ENCODE results near the gene TLE4. TPM values are rescaled to one million over a fixed set of nuclear protein-coding genes. Genes with fewer than 3 reads are reported as not detected.

The TLE4 gene
- polyA plus RNA-seq, 1 of the 3 experiments (the other 2 are of a cell fraction): 40.4 TPM

DNA sequence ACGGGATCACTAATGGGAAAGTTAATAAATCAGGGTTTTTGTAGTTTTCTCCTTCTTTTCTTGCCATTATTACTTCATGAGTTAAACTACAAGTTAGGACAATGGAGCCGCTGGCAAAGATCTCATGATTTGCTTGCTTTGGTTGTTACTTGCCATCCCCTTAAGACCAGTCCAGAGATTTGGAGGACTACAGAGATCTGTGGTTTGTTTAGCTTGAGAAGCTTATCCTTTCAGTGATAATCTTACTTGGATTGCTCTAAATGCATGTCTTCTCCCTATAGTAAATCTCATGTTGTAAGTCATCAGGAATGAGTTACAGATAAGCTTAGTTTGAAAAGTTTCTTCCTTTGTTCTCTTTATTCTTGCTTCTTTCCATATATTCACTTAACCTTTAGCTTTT, 70.9 kb downstream of the TLE4 start (continued):
- TF ChIP-seq YY1 (IDR thresholded peaks at IDR 0.05; ENCODE audit: low read depth) (no peak), MEF2A (IDR thresholded peaks at IDR 0.05; ENCODE audit: borderline replicate concordance, low read depth) (no peak), TCF12 (IDR thresholded peaks at IDR 0.05) (no peak)
- TF ChIP-seq, protein P1, sequence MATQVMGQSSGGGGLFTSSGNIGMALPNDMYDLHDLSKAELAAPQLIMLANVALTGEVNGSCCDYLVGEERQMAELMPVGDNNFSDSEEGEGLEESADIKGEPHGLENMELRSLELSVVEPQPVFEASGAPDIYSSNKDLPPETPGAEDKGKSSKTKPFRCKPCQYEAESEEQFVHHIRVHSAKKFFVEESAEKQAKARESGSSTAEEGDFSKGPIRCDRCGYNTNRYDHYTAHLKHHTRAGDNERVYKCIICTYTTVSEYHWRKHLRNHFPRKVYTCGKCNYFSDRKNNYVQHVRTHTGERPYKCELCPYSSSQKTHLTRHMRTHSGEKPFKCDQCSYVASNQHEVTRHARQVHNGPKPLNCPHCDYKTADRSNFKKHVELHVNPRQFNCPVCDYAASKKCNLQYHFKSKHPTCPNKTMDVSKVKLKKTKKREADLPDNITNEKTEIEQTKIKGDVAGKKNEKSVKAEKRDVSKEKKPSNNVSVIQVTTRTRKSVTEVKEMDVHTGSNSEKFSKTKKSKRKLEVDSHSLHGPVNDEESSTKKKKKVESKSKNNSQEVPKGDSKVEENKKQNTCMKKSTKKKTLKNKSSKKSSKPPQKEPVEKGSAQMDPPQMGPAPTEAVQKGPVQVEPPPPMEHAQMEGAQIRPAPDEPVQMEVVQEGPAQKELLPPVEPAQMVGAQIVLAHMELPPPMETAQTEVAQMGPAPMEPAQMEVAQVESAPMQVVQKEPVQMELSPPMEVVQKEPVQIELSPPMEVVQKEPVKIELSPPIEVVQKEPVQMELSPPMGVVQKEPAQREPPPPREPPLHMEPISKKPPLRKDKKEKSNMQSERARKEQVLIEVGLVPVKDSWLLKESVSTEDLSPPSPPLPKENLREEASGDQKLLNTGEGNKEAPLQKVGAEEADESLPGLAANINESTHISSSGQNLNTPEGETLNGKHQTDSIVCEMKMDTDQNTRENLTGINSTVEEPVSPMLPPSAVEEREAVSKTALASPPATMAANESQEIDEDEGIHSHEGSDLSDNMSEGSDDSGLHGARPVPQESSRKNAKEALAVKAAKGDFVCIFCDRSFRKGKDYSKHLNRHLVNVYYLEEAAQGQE (IDR thresholded peaks at IDR 0.05; ENCODE audit: low read depth, low read length): no peak

DNA sequence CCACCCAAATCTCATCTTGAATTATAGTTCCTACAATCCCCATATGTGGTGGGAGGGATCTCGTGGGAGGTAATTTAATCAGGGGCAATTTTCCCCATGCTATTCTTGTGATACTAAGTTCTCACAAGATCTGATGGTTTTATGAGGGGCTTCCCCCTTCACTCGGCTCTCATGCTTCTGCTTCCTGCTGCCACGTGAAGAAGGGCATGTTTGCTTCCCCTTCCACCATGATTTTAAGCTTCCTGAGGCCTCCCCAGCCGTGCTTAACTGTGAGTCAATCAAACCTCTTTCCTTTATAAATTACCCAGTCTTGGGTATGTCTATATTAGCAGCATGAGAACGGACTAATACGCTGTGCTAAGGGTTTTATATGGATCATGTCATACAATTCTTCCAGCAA, 72.3 kb downstream of the TLE4 start:
- Histone ChIP-seq H3K4me1 (ENCODE audit: control insufficient read depth in 1 of 2, insufficient read depth in 2 of 2, low read depth in 1 of 2, low read length in 1 of 2) (peaks cover 0 to 2% of the 10 kb centered on the region in 2 experiments; a peak in 2 of 4 replicates), H3K27ac (ENCODE audit: low read depth in 2 of 2, low read length in 1 of 2) (no peak overlapping the region), H2AFZ (ENCODE audit: low read depth) (no peak overlapping the region), H3K36me3 (replicated peaks in 1 of 2; ENCODE audit: control insufficient read depth in 1 of 2, insufficient read depth in 2 of 2, low read length in 1 of 2) (peaks cover 18 to 42% of the 10 kb centered on the region in 2 experiments), H3K9ac (no peak overlapping the region), H3K79me2 (ENCODE audit: insufficient read depth) (peaks cover 81% of the 10 kb centered on the region), H3K4me2 (no peak overlapping the region), H3K9me2 (no peaks in the 10 kb centered on the region), H3K4me3 (ENCODE audit: low read depth in 2 of 2, low read length in 1 of 2) (no peak overlapping the region), H3K9me3 (no peaks in the 10 kb centered on the region), H3K27me3 (ENCODE audit: insufficient read depth) (no peaks in the 10 kb centered on the region), H3F3A (replicated peaks; ENCODE audit: insufficient read depth) (no peaks in the 10 kb centered on the region), H4K20me1 (ENCODE audit: insufficient read depth) (peaks cover 16% of the 10 kb centered on the region; the same call in 1 of the 2 replicates)
- CTCF ChIA-PET: no interaction called here
- POLR2A ChIA-PET: no interaction called here
- 95% methylated on average over 6 of the region's 6 CpGs for WGBS (ENCODE audit: low lambda C conversion rate)
- TF ChIP-seq TAF1 (IDR thresholded peaks at IDR 0.05; ENCODE audit: borderline replicate concordance, low read depth, low read length): no peak
- TF ChIP-seq, protein P2, sequence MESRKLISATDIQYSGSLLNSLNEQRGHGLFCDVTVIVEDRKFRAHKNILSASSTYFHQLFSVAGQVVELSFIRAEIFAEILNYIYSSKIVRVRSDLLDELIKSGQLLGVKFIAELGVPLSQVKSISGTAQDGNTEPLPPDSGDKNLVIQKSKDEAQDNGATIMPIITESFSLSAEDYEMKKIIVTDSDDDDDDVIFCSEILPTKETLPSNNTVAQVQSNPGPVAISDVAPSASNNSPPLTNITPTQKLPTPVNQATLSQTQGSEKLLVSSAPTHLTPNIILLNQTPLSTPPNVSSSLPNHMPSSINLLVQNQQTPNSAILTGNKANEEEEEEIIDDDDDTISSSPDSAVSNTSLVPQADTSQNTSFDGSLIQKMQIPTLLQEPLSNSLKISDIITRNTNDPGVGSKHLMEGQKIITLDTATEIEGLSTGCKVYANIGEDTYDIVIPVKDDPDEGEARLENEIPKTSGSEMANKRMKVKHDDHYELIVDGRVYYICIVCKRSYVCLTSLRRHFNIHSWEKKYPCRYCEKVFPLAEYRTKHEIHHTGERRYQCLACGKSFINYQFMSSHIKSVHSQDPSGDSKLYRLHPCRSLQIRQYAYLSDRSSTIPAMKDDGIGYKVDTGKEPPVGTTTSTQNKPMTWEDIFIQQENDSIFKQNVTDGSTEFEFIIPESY (IDR thresholded peaks at IDR 0.05; ENCODE audit: borderline replicate concordance, low read depth): no peak
- no peak for TF ChIP-seq JUND (IDR thresholded peaks at IDR 0.05)
- TF ChIP-seq, protein P3, sequence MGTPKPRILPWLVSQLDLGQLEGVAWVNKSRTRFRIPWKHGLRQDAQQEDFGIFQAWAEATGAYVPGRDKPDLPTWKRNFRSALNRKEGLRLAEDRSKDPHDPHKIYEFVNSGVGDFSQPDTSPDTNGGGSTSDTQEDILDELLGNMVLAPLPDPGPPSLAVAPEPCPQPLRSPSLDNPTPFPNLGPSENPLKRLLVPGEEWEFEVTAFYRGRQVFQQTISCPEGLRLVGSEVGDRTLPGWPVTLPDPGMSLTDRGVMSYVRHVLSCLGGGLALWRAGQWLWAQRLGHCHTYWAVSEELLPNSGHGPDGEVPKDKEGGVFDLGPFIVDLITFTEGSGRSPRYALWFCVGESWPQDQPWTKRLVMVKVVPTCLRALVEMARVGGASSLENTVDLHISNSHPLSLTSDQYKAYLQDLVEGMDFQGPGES (IDR thresholded peaks at IDR 0.05; ENCODE audit: low read depth, low read length): no peak
- no peak for TF ChIP-seq NFIC (IDR thresholded peaks at IDR 0.05; ENCODE audit: borderline replicate concordance)
- TF ChIP-seq, protein P1 (IDR thresholded peaks at IDR 0.05; ENCODE audit: low read depth, low read length): no peak
- TF ChIP-seq RXRA (IDR thresholded peaks at IDR 0.05; ENCODE audit: borderline replicate concordance, low read depth): no peak
- no peak for DNase-seq

All from SK-N-SH (cell line).